Activated CD4-positive, alpha-beta T cell treated with anti-CD3 and anti-CD28 coated beads, Interleukin-2, amount 50 U/mL, for 48 hours (primary cell): ENCODE measurements around the gene NUP210.

Experiments used
- DNase-seq, 2 experiments: peaks; one replicate each; pipeline ENCODE4 v3.0.0-alpha.2; 2020

Gene NUP210

GRCh38 chr3:13346481-13347389 lies 73.4 kb downstream of the NUP210 start:
- peak; percentile 70 to 78 for DNase-seq

DNA sequence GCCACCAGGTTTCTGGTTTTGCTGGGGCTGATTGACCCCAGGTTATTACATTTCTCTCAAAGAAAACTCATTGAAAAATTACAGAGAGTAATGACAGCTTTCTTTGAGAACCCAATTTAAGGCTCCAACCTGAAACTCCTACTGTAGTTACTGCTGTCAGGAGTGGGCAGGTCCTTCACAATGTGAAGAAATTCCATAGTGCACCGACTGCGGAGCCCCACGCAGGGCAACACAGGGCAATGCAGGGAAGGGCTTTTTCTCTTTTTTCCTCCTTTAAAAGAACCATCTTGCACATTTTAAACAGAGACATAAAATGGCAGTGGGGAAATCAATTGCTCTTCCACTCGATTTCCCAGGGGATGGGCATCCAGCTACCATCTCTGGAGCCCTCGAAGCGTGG lies 74.3 kb downstream of the NUP210 start:
- no peak for DNase-seq

DNA sequence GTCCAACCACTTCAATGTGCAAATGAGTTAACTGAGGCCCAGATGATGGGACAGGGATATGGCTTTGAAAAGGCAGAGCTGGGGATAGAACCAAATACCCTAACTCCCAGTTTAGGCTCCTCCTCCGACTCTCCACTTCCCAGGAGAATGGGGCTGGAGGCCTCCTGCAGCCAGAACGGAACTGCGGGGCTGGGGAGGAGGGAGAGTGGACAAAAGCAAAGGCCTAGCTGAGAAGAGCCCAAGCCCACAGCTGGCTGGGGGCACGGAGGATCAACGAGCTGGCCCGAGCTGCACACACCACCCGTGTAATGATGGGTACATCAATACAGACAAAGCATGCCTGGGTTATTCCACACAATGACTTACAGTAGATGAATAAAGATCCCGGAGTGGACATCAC lies 74.8 kb downstream of the NUP210 start:
- DNase-seq, result no peak

GRCh38 chr3:13344663-13345062 lies 75.5 kb downstream of the NUP210 start:
- DNase-seq, result no peak

DNA sequence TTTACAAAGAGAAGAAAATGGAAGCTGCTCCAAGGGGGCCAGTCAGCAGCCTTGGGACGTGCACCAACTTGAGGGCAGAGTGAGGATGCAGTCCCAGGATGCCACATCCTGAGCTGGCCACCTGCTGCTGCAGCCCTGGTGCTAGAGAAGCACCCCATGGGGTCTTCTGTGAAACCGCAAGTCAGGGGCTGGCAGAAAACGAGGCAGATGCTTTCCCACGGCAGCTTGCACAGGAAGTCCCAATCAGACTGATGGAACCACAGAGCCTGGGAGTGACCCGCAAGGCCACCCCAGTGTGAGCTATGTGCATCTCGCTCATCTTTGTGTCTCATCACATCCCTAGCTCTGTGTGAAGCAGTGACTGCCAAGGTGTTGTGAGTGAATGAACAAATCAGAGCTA lies 76.5 kb downstream of the NUP210 start:
- DNase-seq, result no peak

- no peak for DNase-seq
Observed at GRCh38 chr3:13341229-13341905, 78.8 kb downstream of the NUP210 start.

DNA sequence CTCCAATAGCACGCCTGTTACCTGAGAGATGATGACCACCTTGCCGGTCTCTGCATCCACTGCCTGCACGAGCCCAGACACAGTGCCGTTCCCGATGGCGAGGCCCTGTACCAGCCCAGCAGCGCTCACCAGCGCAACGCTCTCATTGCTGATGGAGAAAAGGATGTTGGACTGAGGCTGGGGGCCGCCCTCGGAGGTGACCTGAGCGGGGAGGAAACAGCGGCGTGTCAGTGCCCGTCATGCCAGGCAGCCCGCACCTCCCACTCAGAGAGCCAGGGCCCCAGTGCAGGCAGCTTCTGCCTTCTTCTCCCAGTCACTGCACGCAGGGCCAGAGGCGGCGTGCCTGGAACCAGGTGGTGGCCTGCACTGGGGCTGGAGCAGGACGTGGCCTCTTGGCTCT lies 80.3 kb downstream of the NUP210 start:
- no peak for DNase-seq

DNA sequence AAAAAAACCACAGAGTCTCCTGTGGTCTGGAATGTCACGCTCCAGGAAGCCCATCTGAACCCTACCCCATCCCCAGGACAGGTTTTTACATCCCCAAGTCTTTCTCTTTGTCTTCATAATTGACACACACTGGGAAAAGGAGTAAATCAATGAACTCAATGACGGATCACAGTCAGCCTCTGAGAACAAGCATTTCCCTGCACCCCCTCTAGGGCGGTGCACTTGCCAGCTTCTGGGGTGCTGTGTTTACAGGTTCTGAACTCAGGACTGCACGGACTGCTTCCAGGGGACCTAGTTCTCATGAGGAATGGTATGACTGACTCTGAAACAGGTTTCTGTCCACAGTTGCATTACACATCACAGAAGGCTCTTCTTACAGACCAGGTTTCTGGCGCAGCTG lies 81.1 kb downstream of the NUP210 start:
- no peak for DNase-seq

GRCh38 chr3:13338231-13338630 lies 81.9 kb downstream of the NUP210 start:
- no peak for DNase-seq

- no peak for DNase-seq
Observed at GRCh38 chr3:13336592-13336991, 83.5 kb downstream of the NUP210 start.

GRCh38 chr3:13335503-13335902 lies 84.6 kb downstream of the NUP210 start:
- no peak for DNase-seq

DNA sequence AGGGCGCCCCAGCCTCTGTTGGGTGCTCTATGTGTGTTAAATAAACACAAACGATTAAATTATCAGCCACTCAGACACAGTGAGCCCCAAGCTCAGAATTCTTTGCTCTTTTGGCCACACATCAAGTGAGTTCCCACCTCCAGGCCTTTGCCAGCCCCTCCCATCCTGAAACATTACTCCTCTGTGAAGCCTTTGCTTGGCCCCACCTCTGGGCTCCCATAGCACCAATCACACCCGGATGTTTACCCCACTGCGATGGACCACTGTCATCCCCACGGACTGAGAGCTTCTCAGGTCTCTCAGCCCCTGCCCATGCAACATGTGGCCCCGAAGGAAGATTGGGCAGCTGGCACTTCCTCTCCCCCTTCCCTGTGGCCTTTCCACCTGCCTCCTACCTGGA lies 85.1 kb downstream of the NUP210 start:
- no peak for DNase-seq

- DNase-seq, result no peak
Observed at GRCh38 chr3:13333236-13333897, 86.8 kb downstream of the NUP210 start.

DNA sequence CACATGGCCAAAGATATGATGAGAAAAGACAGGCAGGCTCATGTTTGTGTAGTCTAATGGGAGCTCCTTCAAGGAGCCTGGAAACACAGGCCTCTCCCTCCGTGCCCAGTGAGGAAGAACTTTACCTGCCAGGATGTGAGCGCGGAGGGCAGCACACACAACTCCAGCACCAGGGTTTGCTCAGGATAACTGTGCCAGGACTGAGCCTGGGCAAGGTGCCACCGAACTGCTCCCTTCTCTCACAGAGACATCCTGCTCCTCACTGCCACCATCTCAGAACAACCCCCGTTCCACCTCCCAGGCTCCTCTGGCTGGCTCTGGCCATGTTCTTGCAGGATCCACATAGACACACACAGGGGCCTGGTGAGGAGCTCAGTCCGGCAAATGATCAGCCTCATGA lies 87.4 kb downstream of the NUP210 start:
- no peak for DNase-seq

DNA sequence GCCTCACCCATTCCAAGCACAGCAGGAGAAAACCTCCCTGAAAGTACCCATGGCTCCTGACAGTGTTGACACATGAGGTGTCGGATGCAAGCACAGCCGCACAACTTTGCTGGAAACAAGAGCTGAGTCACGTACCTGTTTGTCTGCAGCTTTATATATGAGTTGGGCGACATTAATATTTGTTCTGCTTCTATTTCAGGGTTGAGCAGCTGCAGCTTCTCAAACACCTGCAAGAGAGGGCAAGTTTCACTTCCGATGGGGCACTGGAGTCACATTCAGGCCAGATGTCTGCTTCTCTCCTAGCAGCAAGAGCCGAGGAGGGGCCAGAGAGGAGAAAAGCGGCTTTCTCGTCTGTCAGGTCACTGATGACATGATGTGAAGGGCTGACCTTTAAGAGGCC lies 88.0 kb downstream of the NUP210 start:
- no peak for DNase-seq

- DNase-seq, result no peak
Observed at GRCh38 chr3:13329746-13330145, 90.4 kb downstream of the NUP210 start.

GRCh38 chr3:13325892-13326443 lies 94.2 kb downstream of the NUP210 start:
- DNase-seq, result no peak

- no peak for DNase-seq
Observed at GRCh38 chr3:13324835-13325501, 95.2 kb downstream of the NUP210 start.

- no peak for DNase-seq
Observed at GRCh38 chr3:13323822-13324221, 96.3 kb downstream of the NUP210 start.

DNA sequence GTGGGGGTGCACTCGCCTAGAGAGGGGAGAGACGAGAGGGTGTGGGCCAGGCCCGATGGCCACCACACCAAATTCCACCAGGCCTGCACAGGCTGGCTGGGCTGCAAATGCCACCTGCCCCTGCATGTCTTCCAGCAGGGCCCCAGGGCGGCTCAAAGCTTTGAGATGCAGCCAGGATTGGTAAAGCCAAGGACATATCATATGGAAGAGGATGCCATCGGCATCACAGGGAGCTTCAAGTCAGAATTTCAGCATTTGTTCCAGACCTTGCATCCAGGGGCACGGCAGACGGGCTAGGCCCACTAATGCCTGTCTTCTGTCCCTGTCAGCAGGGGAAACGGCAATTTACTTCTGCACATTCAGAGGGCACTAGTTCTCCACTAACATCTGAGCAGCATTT lies 97.8 kb downstream of the NUP210 start:
- no peak for DNase-seq

DNA sequence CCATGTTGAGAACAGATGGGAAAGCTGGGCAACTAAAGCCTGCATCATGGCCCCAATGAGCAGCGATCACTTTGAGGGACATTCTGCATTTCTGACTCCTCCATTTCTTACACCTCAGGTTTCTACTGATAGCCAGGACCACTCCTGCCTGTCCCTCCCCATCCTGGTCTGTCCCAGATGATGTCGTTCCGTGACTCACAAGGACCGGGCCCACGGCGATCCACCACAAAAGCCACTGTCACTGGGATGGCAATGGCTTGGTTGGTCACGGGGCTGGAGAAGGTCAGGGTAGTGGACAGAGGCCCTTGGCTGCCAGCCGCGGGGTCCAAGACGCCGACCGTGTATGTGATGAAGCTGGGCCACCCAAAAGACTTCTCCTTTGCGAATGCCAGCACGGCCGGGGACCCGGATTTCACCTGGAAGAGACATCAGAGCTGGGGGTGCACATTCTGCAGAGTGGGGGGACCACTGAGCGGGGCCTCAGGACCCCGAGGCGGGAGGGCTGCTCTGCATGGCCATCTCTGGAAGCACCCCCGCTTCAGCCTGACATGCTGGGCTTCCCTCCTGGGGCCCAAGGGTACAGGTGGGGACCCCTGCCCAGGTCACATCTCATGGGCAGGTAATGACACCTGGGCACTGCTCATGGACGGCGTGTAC lies 100.4 kb downstream of the NUP210 start:
- DNase-seq, result no peak
